ENCODE results near the gene TSHR.

DNA sequence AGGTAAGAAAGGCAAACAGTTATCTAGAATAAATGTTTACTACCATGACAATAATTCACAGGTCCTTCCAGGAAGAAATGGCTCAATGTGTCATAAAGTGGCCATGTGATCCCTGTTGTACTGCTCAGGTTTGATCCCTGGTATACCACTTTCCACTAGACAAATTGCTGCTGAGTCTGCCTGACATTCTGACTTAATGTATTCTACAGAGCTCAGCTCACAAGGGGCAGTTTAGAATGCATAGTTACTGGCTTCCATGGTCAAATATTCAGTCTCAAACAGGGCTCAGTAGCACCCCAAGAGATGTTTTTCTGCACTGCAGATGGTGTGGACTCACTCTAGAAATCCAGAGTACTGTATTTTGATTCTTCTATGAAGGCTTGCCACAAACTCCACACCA lies 21.8 kb downstream of the TSHR start:
- TF ChIP-seq POLR2A (IDR thresholded peaks at IDR 0.05; ENCODE audit: low read length), result no peak
- TF ChIP-seq GATA1 (IDR thresholded peaks at IDR 0.05; ENCODE audit: low read depth, low read length), result no peak
